Activated CD8-positive, alpha-beta memory T cell treated with anti-CD3 and anti-CD28 coated beads, Interleukin-2, amount 50 U/mL, for 1 hour (primary cell): ENCODE measurements around the gene CHAT.

Source experiments
- DNase-seq: peaks from one replicate; pipeline ENCODE4 v3.0.0-alpha.2; 2020; ENCODE audit errors: extremely low read depth

CHAT gene

DNA sequence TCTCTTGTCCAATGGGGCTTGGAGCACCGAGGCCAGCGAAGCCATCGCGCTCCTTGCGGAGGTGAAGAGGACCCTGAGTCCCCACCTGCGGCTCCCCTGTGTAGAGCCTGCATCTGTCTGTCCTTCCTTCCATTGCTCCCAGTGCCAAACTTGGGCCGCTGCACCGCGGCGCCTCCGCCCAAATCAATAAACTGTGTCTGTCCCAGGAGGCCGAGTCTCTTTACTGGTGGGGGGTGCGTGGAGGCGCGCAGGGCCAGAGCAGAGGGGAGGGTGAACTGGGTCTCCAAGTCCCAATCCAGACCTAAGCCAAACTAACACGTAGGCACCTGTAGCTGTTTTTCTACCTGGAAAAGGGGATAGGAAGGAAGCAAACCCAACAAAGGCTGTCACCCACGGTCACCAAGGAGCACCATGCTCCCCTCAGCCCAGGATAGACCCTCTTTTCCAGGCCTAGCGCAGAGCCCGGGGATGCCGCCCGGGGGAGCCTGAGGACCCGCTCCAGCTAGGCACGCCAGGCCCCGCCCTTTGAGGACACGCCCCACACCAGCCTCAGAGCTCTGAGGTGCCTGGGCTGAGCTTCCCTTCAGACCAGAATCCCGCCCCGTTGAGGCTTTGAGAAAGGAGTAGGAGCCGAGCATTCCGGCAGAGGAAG is 1.2 kb upstream of the CHAT start:
- no peak for DNase-seq

DNA sequence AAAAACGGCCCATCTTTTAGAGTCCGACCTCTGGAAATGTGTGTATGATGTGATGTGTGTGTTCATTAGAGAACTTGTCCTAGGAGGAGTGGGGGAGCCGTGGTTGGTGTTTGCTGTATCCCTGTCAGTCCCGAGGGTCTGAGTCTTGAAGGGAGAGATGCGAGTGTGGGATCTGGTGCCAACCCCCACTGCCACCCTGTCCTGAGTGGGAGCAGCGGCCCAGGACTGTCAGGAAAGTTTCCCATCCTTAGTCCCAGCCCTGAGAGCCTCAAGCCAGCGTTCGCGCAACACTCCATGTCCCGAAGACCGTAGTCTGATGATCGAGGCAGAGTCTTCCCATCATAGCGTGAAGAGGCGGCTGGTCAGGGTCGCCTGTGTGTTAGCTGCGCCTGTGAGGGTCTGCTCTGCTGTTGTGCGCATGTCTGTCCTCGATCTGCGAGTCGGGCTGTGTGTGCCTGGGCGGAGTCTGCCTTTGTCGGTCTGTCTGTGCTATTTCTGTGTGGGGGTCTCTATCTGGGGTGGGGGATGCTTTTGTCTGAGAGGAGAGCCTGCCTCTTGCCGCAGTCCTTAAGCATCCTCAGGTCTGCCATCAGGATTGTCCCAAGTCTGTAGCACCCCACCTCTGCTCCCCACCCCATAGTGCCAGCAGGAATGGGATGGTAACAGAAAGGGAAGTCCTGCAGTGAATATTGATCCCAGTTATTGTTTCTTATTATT is 514 bp upstream of the CHAT start:
- no peak for DNase-seq

DNA sequence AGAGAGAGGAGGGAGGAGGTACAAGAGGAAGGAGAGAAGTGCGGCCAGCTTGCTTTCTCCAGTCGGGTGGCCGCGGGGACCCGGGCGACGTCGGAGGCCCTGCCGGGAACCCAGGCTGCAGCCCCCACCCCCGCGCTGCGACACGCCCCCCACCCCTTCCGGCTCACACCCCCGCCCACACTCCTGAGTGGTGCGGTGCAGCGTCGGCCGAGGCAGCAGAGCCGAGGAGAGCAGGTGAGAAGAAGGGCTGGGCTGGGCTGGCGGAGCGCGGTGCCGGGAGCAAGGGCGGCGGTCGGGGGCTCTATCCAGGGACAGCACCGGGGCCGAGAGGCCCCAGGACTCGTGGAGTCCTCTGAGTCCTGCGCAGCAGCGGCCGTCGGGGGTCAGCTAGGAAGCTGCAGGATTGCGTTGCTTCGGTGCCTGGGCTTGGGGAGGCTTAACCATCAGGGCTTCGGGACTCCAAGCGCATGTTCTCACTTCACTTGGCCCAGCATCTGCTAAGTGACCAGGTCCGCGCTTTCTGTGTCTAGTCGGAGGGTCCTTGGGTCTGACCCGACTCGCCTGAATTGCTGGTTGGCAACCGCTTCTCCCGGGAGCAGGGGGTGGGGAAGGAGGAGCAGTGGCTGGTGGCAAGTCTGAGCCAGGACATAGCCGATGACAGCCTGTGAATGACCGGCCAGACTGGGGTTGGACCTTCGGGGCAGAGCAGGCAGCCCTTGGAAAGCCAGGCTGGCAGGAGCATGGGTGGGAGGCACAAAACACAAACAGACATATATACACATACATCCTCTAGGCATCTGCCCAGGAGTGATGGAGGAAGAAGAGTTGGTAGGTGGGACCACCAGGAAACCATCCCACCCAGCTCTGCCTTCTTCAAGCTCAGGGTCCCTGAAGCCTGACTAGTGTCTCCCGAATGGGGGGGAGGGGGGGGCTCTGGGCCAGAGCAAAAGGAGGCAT is 683 bp downstream of the CHAT start:
- no peak for DNase-seq

DNA sequence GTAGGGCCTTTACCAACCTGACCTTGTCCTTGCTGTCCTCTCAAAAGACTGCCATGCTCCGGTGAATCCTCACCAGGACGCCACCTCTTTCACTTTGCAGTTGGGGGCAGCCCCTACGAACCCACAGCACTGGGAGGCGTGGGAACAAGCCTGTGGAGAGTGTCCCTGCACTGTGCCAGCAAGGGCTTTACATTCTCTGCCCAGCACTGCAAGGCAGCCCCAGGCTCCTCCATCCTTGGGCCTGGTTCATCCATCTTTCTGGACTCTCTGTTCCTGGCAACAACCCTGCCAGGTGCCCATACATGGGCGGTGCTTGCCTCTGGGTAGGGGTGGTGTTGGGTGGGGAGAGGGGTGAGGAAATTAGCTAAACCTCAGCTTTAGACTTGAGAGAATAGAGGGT is 1.4 kb downstream of the CHAT start:
- DNase-seq: no peak

DNA sequence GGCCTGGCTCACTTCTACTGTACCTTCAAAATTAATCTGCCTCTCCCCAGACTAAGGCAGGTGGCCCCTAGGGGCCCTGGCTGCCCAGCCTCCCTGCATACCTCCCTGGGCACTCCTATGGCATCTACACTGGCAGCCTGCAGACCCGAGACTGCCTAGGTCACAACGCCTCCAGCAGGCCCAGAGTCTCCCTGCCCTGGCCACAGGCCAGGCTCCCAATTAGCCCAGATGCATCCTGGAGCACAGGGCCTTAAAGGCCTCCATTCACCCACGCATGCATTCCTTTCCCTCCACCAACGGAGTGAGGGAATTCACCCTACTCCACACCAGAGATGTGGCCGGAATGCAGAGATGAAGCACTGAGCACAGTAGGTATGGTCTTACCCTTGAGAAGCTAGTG is 1.9 kb downstream of the CHAT start:
- no peak for DNase-seq

DNA sequence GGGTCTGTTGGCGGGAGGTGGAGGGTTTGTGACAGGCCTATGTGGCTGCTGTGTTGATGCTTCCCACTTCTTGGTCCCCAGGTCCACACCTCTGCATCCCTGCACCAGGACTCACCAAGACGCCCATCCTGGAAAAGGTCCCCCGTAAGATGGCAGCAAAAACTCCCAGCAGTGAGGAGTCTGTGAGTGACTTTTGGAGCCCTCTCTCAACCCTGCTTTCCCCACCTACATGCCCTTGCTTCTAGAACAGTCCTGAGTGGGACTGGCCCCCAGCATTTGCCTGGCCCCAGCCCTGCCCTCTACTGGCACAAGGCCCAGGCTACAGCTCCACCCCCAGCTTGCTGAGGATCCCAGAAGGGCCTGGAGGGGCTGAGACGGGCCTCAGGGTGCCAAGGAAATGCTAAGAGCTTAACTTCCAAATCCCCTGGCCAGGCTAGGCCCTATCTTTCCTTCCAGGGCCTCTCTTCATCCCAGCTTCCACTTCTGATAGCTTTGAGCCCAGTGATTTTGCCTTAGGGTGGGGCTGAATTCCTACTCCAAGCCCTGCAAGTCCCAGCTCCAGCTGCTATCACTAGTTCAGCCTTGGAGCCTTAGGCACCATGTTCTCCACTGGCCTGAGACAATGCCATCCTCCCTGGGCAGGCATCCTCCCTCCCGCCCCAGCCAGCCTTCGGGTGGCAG is 2.7 kb downstream of the CHAT start:
- DNase-seq: no peak

DNA sequence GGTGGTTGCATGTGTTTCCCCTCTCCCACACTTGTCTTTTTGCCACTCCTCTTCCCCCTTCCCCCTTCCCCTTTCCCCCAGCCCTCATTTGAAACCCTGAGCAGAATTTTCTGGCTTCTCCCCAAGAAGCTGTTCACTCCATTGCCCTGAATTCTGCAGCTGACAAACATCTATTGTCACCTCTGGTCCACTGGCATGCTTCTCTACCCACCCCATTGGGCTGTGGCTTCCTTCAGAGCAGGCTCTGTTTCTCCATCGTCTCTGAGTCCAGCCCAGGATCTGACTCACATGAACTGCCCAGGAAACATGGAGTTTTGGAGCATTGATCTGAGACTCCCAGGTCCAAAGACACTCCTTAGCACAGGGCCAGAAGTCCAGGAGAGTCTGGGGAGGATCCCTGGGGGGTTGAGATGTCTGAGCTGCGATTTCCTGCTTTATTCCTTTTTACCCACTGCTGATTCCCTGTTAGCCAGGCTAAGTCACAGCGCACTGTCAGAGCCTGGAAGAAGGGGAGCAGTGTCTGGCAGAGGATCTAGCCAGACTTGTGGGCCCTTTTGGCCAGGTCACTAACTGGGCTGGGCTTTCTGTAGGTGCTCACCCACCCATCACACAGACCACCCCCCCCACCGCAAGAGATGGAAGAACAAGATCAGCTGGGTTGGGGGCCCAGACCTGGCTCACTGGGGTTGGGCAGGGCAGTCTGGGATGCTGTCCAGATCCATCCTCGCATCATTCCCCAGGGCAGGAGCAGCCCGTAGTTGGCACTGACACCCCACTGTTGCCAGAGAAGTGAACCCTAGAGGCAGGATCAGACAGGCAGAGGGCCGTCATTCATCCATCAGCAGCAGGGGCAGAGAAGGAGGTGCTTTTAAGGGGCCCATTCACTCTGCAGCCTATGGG is 3.5 kb downstream of the CHAT start:
- no peak for DNase-seq

DNA sequence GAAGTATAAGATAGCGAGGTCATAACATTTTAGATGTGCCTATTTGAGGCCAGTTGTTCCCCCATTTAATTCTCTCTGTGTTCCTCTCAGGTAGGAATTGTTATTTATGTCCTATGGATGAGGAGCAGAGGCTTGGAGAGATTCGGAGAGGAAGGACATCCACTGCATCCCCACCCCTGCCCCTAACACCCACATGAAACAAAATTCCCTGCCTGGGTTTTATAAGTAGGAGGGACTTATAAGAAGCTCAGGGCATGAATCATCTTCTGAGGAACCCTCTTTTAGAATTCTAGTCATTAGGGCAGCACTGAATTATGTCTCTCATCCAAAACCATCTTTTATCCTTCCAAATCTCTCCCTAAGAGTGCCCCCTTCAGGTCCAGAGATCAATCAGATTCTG is 5.0 kb downstream of the CHAT start:
- no peak for DNase-seq

DNA sequence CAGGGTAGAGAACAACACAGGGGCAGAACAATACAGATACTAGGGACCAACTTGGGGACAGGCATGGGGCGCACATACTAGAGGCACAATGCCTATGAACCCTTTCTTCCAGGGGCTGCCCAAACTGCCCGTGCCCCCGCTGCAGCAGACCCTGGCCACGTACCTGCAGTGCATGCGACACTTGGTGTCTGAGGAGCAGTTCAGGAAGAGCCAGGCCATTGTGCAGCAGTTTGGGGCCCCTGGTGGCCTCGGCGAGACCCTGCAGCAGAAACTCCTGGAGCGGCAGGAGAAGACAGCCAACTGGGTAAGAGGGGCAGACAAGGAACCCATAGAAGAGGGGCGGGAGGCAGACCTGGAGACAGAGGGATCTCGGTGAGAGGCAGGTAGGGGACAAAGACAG is 5.8 kb downstream of the CHAT start:
- DNase-seq: no peak

DNA sequence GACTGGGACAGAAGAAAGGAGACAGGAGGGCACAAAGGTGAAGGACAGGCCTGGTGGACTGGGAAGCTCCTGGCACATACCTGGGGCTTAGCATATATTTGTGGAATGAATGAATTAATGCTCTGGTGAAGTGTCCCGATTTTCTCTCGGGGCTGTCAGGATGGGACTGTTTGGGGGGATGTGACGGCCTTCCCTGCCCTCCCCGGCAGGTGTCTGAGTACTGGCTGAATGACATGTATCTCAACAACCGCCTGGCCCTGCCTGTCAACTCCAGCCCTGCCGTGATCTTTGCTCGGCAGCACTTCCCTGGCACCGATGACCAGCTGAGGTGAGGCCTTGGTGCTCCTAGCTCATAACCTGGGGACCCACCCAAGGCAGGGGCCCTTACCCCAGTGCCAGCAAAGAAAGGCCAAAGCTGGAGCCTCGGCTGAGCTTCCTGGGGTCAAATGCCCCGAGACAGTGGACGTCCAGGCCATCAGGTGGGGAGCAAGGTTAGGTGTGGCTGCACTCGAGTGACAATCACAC is 6.5 kb downstream of the CHAT start:
- DNase-seq: no peak

DNA sequence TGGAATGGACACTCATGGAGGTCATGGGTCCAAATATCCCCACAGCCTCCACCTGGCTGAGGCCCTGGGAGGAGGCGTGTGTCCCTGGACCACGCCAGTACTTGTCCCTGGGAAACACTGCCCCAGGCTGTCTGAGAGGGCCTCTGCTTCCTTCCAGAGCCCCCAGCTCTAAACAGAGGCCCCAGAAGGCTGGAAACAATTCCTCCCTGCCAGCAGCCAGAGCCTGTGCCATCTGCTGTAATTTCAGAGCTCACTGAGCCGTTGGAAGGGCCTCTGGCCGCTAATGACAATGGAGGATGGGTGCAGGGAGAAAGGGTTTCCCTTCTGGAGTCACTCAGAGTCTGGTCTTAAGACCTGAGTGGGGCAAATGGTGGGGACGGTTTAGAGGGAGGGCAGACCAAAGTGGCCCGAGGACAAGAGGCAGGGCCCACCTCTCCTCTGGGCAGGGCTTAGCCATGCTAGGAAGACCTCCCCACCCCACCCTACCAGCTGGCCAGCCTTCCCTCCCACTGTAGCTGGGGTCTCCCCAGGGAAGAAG is 7.1 kb downstream of the CHAT start:
- no peak for DNase-seq

DNA sequence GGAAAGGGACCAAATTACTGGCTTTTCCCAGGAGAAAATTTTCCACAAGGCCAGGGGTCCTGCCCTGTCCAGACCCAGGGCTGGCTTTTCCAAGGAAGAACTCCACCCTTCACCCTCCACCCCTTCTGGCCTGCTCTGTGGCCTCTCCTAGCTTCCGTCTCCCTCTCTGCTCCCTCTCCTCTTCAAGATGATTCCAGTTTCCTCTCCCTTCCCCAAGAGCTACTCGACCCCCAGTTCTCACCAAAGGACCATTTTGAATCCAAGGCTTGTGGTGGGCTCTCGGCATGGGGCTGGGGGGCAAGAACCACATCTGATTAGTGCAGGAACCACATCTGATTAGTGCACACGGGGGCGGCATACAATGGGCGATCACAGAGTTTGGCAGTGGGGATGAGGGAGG is 7.7 kb downstream of the CHAT start:
- DNase-seq: no peak

DNA sequence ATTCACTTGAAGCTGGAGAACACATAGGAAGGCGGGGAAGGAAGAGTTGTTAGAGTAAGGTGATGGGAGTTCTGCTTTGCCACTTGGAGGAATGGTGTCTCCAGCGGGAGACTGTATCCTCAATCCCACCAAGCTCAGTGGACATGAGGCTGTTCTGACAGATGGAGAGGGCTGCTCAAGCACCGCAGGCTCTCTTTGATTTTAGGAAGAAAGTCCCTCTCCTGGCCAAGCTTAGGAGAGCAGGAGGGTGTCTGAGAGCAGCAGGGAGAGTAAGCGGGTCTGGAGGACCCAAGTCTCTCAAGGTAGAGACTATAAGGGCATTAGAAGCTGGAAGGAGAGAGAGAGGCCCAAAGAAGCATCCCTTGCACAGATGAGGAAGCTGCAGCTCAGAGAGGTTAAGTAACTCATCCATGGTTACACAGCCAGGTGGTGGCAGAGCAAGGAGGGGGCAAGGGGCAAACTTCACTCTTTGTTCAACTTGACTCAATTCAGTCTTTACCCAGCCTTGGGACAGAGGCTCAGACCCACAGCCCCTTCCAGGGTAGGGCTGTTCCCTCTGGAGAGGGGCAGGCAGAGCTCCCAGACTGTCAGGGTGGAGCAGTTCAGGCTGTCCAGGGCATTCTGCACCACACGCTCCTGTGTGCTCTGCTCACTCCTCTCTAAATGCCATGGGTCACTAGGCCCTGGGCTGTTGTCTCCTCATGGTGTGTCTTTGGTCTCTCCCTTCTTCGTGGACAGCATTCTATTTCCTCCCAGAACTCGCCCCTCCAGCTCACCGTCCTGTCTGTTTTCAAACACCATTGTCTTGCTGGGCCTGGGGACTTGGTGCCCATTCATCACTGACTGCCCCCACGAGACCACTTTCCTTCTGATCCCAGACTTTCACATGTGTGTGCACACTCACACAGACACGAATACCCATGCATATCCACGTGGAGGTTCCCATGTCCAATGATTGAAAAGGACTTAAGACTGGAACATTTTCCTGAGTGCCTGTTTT is 8.9 kb downstream of the CHAT start:
- no peak for DNase-seq

DNA sequence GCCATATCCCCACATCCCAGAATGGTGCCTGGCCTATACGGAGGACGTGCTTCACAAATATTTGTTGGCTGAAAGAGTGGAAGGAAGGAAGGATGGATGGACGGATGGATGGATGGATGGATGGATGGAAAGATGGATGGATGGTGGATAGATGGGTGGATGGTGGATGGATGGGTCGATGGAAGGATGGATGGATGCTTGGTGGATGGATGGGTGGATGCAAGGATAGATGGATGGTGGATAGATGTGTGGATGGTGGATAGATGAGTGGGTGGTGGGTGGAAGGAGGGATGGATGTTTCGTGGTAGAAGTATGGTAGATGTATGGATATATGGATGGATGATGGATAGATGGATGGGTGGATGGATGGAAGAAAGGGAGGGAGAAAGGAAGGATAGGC is 10.8 kb downstream of the CHAT start:
- DNase-seq: no peak

DNA sequence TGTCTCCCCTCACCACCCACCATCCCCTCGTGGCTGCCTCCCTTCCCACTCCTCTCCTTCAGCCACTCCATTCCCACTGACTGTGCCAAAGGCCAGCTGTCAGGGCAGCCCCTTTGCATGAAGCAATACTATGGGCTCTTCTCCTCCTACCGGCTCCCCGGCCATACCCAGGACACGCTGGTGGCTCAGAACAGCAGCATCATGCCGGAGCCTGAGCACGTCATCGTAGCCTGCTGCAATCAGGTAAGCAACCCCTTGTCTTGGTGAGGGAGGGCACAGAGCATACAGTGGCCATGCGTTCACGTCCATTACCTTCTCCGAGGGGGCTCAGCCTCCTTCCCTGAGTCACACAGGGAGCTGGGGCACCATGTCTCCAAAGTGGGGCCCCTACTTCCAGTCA is 11.6 kb downstream of the CHAT start:
- no peak for DNase-seq

DNA sequence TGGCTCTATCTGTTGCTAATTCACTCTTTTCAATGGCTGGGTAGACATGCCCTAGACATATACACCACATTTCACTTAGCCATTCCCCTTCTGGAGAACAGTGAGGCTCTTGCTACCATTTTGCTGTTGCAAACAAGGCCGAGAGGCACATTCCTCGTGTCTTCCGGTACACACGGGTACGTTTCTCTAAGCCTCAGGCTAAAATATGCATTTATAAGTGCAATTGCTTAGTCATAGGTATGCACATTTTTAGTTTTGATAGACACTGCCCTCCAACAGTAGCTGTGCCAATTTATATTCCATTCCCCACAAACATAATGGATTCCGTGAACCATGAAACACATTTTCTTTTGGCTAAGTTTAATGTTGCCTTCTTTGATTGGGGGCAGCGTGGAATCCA is 13.2 kb downstream of the CHAT start:
- no peak for DNase-seq

DNA sequence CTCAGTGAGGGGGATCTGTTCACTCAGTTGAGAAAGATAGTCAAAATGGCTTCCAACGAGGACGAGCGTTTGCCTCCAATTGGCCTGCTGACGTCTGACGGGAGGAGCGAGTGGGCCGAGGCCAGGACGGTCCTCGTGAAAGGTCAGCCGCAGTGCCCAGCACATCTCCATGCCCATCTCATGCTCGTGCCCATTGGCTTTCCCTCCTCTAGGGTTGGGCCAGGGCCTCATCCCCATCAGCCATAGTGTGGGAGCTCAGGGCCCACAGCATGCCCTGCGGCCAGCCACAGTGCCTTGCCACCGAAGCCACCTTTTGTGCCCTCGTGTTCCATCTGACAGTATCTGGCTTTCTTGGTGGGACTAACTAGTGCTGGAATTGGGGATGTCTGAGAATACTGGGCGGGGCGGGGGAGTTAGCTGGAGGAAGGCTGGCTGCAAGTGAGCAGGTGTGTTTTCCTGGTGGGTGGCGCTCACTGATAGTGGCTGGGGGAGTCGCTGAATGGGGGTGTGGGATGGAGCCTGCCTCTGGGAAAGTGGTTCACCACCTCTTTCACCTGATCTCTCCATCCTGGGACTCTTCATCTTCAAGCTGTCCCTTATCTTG is 13.9 kb downstream of the CHAT start:
- no peak for DNase-seq

DNA sequence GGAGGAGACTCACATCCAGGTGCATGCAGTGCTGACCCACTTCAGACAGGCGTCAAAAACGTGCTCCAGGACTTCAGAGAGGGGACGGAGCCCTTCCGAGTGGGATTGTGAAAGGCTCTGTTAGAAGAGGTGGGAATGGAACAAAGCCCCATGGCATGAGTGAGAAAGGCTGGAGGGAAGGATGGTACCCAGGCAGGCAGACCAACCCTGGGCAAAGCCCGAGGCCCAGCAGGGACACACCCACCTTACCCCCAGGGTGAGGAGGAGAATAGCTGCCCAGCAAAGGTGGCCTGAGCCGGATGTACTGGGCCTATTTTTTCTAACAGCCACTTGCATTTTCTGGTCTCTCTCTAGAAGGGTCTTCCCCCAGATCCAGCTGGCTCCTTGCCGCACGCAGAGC is 14.8 kb downstream of the CHAT start:
- no peak for DNase-seq

DNA sequence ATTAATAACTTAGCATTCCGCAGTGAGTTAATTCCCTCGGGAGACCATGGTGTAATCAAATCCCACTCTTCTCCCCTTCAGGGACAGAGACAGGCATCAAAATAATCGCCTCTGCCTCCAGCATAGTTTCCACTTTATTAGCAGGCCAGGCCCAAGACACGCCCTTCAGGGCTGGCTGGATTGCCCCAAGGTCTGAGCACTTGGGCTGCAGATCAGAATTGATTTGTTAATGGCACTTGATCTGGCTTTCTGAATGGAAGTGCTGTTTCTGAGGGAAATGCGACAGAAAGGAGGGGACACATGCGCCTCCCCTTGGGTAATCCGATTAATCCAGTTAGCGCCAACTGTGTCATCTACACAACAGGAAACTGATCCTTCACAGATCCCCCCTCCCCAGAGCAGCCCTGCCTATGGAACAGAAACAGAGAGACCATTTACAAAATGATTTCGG is 15.6 kb downstream of the CHAT start:
- no peak for DNase-seq
